Karpas-422 (cell line): ENCODE measurements around the gene OR52E8. TPM values are rescaled to one million over a fixed set of nuclear protein-coding genes. Genes with fewer than 3 reads are reported as not detected.
A peak's percentile ranks its signal among the peaks of the same experiment; 100 is the strongest.

Experiments used
- DNase-seq: peaks from one replicate; pipeline ENCODE4 v3.0.0-alpha.2; 2015
- H2AFZ ChIP-seq: fragments of 200-600 bp; sonication (generic); 2 replicates; pipeline ENCODE4 v1.6.1; 2014; ENCODE audit warnings: antibody characterized with exemption, low read length, mixed read lengths
- H3K27ac ChIP-seq: fragments of 200-600 bp; sonication (generic); 2 replicates; pipeline ENCODE4 v1.5.1; 2014; ENCODE audit warnings: mild to moderate bottlenecking, low read length, moderate library complexity
- H3K27me3 ChIP-seq: fragments of 200-600 bp; sonication (generic); 2 replicates; pipeline ENCODE4 v1.6.1; 2014; ENCODE audit warnings: low read length, mixed read lengths
- H3K36me3 ChIP-seq: fragments of 200-600 bp; sonication (generic); 2 replicates; pipeline ENCODE4 v1.6.1; 2014; ENCODE audit warnings: low read length, mixed read lengths; ENCODE audit not compliant: insufficient read depth
- H3K4me1 ChIP-seq: fragments of 200-600 bp; sonication (generic); 2 replicates; pipeline ENCODE4 v1.6.1; 2014; ENCODE audit warnings: mild to moderate bottlenecking, low read length, mixed read lengths
- H3K4me2 ChIP-seq: fragments of 200-600 bp; sonication (generic); 2 replicates; pipeline ENCODE4 v1.6.1; 2014; ENCODE audit warnings: low read length, low read depth, mild to moderate bottlenecking; ENCODE audit not compliant: poor library complexity, severe bottlenecking
- H3K4me3 ChIP-seq: fragments of 200-600 bp; sonication (generic); 2 replicates; pipeline ENCODE4 v1.5.1; 2014; ENCODE audit warnings: mild to moderate bottlenecking, antibody characterized with exemption, low read length, mixed read lengths
- H3K79me2 ChIP-seq: fragments of 200-600 bp; sonication (generic); 2 replicates; pipeline ENCODE4 v1.6.1; 2014; ENCODE audit warnings: mild to moderate bottlenecking, low read length, mixed read lengths
- H3K9ac ChIP-seq: fragments of 200-600 bp; sonication (generic); 2 replicates; pipeline ENCODE4 v1.6.0; 2014; ENCODE audit warnings: low read length
- H3K9me2 ChIP-seq: fragments of 200-600 bp; sonication (generic), shearing (Covaris generic); replicated peaks from 2 replicates; pipeline ENCODE4 v1.6.0; 2014; ENCODE audit warnings: mild to moderate bottlenecking, low read length, moderate library complexity; ENCODE audit not compliant: insufficient read depth
- H3K9me3 ChIP-seq: fragments of 300-700, 200-600 bp; sonication (generic); 2 replicates; pipeline ENCODE4 v1.6.1; 2014; ENCODE audit warnings: low read length, mixed read lengths
- H4K20me1 ChIP-seq: fragments of 200-600 bp; sonication (generic); 2 replicates; pipeline ENCODE4 v1.6.1; 2014; ENCODE audit warnings: mild to moderate bottlenecking, antibody characterized with exemption, low read length, low read depth; ENCODE audit not compliant: insufficient read depth
- total RNA-seq: library from RNA; depleted of rRNA; stranded (reverse); fragments of >200 nt; shearing (Covaris generic); gene quantifications from 2 replicates; pipeline ENCODE4 v1.2.3, GENCODE V29; 2014; ENCODE audit warnings: low replicate concordance; rRNA removed

OR52E8 gene
- total RNA-seq = not detected in 2 replicates

DNA sequence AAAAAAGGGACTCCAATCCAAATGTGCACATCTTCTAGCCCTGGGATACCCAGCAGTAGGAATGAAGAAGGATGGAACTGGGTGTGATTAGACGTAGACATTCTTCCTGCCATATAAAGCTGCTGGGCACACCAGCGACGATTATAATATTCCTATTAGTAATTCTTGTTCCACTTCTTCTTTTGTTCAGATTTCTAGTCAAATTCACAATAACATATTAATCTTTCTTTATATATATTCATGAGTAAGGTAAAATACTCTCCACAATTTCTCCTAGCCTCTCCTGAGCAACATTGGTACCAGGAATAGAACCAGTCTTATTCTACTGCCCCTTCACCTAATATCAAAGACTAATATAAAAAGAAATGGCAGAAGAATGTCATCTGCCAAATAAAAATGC is at the start of gene OR52E8:
TSS of gene OR52E8 (minus strand) at position 101 of the 400 bp plus-strand sequence. CDS start at position 101, 0 bp downstream.
- H3K27me3 ChIP-seq = no peaks in the 10 kb centered on the region
- H3K4me3 ChIP-seq = no peak within 1 kb of the TSS
- H3K4me2 ChIP-seq = no peak within 1 kb of the TSS
- no peaks in the 10 kb centered on the region for H3K9me3 ChIP-seq
- DNase-seq = no peak
- H3K9me2 ChIP-seq = no peaks in the 10 kb centered on the region
- H4K20me1 ChIP-seq = no peaks in the 10 kb centered on the region
- H3K9ac ChIP-seq = no peak within 1 kb of the TSS
- no peaks in the 10 kb centered on the region for H3K79me2 ChIP-seq
- no peaks in the 10 kb centered on the region for H3K4me1 ChIP-seq
- no peak within 1 kb of the TSS for H3K27ac ChIP-seq
- no peak within 1 kb of the TSS for H2AFZ ChIP-seq
- no peaks in the 10 kb centered on the region for H3K36me3 ChIP-seq

DNA sequence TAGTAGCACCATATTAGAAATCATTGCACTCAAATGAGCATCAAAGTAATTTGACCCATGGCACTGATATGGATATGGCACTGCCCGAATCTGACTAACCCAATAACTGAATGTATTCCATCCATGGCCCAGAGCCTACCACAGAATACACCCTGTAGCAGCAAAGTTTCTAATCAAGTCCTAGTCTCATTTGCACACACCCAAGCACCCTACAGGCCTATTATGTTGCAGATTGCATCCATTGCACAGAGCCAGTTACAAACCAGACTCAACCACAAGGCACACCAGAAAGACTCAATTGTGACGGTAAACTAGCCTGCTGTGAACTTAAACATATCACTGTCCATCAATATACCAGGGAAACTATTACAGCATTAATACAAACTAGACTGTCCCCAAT is 42.0 kb upstream of the OR52E8 start:
- no peak overlapping the region for H3K4me3 ChIP-seq
- no peaks in the 10 kb centered on the region for H3K4me1 ChIP-seq
- H4K20me1 ChIP-seq = no peaks in the 10 kb centered on the region
- no peaks in the 10 kb centered on the region for H3K9me2 ChIP-seq
- H2AFZ ChIP-seq = no peak overlapping the region
- no peak overlapping the region for H3K4me2 ChIP-seq
- no peaks in the 10 kb centered on the region for H3K79me2 ChIP-seq
- no peaks in the 10 kb centered on the region for H3K27me3 ChIP-seq
- no peak overlapping the region for H3K9ac ChIP-seq
- no peak for DNase-seq
- no peak overlapping the region for H3K27ac ChIP-seq
- no peaks in the 10 kb centered on the region for H3K36me3 ChIP-seq
- H3K9me3 ChIP-seq = no peaks in the 10 kb centered on the region

GRCh38 chr11:5892908-5893307 is 35.4 kb upstream of the OR52E8 start, which contains the start of gene OR52E5:
Gene OR52E5, plus strand, starts transcription at chr11:5893208. Its CDS starts 7,569 bp downstream, at chr11:5900777.
- Histone ChIP-seq H3K4me1 (no peaks in the 10 kb centered on the region), H3K27me3 (no peaks in the 10 kb centered on the region), H2AFZ (no peak within 1 kb of the TSS), H3K9me2 (no peaks in the 10 kb centered on the region), H3K4me2 (no peak within 1 kb of the TSS), H3K79me2 (no peaks in the 10 kb centered on the region), H3K9ac (no peak within 1 kb of the TSS), H3K36me3 (no peaks in the 10 kb centered on the region), H3K4me3 (no peak within 1 kb of the TSS), H4K20me1 (no peaks in the 10 kb centered on the region), H3K9me3 (no peaks in the 10 kb centered on the region), H3K27ac (no peak within 1 kb of the TSS)
- DNase-seq = no peak

DNA sequence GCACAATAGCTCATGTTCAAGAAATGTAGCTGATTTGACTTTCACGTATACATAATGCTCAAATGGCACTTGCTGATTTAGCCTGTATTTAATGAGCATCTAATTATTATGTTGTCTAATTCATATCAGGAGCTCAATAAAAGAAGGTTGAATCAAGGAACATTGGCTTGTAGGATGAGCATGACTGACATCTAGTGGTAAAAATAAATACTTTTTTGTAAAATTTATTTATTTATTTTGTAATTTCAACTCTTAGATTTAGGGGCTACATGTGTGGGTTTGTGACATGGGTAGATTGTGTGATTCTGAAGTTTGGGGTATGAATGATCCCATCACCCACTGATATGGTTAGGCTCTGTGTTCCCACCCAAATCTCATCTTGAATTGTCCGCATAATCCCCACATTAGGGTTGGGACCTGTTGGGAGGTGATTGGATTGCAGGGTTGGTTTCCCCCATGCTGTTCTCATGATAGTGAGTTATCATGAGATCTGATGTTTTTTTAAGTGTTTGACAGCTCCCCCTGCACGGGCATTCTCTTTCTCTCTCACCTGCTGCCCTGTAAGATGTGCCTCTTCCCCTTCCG is 33.8 kb upstream of the OR52E8 start:
- Histone ChIP-seq H4K20me1 (no peaks in the 10 kb centered on the region), H3K27me3 (no peaks in the 10 kb centered on the region), H3K4me3 (no peak overlapping the region), H3K36me3 (no peaks in the 10 kb centered on the region), H3K27ac (no peak overlapping the region), H3K9ac (no peak overlapping the region), H3K9me3 (no peaks in the 10 kb centered on the region), H3K4me1 (no peaks in the 10 kb centered on the region), H2AFZ (no peak overlapping the region), H3K79me2 (no peaks in the 10 kb centered on the region), H3K4me2 (no peak overlapping the region), H3K9me2 (no peaks in the 10 kb centered on the region)
- peak; percentile 69 for DNase-seq

- H3K79me2 ChIP-seq = no peaks in the 10 kb centered on the region
- H4K20me1 ChIP-seq = no peaks in the 10 kb centered on the region
- no peak overlapping the region for H3K4me2 ChIP-seq
- no peak for DNase-seq
- no peaks in the 10 kb centered on the region for H3K36me3 ChIP-seq
- no peak overlapping the region for H2AFZ ChIP-seq
- no peak overlapping the region for H3K27ac ChIP-seq
- no peak overlapping the region for H3K9ac ChIP-seq
- no peaks in the 10 kb centered on the region for H3K9me2 ChIP-seq
- no peaks in the 10 kb centered on the region for H3K4me1 ChIP-seq
- H3K4me3 ChIP-seq = no peak overlapping the region
- H3K27me3 ChIP-seq = no peaks in the 10 kb centered on the region
- no peaks in the 10 kb centered on the region for H3K9me3 ChIP-seq
These were observed 30.2 kb upstream of the OR52E8 start for GRCh38 chr11:5887661-5888060.

GRCh38 chr11:5887172-5887571 is 29.7 kb upstream of the OR52E8 start:
- no peaks in the 10 kb centered on the region for H3K9me3 ChIP-seq
- no peaks in the 10 kb centered on the region for H4K20me1 ChIP-seq
- no peaks in the 10 kb centered on the region for H3K4me1 ChIP-seq
- H3K36me3 ChIP-seq = no peaks in the 10 kb centered on the region
- H3K4me3 ChIP-seq = no peak overlapping the region
- no peak overlapping the region for H3K9ac ChIP-seq
- H2AFZ ChIP-seq = no peak overlapping the region
- no peak for DNase-seq
- no peak overlapping the region for H3K27ac ChIP-seq
- H3K27me3 ChIP-seq = no peaks in the 10 kb centered on the region
- H3K4me2 ChIP-seq = no peak overlapping the region
- H3K79me2 ChIP-seq = no peaks in the 10 kb centered on the region
- no peaks in the 10 kb centered on the region for H3K9me2 ChIP-seq

GRCh38 chr11:5881756-5882155 is 24.3 kb upstream of the OR52E8 start:
- Histone ChIP-seq H3K36me3 (no peaks in the 10 kb centered on the region), H3K79me2 (no peaks in the 10 kb centered on the region), H2AFZ (no peak overlapping the region), H3K9ac (no peak overlapping the region), H3K4me2 (no peak overlapping the region), H3K9me2 (no peaks in the 10 kb centered on the region), H3K27me3 (no peaks in the 10 kb centered on the region), H3K4me1 (no peaks in the 10 kb centered on the region), H4K20me1 (no peaks in the 10 kb centered on the region), H3K4me3 (no peak overlapping the region), H3K9me3 (no peaks in the 10 kb centered on the region), H3K27ac (no peak overlapping the region)
- no peak for DNase-seq

DNA sequence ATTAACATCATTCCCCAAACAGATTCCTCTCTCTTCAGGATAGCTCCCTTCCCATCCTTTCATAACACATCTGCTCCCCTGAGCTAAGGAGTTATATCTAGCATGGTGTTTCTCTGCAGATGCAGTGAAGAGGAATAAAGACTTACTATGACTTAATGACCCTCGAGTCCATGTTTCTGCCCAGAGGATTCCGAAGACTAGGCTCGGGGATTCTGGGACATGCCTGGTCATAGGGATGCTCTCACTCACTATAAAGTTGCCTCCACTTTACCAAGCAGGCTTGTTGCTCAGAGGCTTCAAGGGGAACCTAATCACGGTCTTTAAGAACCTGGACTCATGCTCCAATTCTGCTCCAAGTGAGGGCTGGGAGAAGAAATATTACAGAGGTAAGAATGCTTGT is 22.8 kb upstream of the OR52E8 start, which contains the start of gene OR52E4:
TSS of gene OR52E4 (plus strand) at position 301 of the 400 bp plus-strand sequence. CDS start 3,664 bp downstream, outside the sequence.
- no peaks in the 10 kb centered on the region for H3K27me3 ChIP-seq
- H2AFZ ChIP-seq = no peak within 1 kb of the TSS
- no peak within 1 kb of the TSS for H3K4me2 ChIP-seq
- no peaks in the 10 kb centered on the region for H3K9me2 ChIP-seq
- no peak within 1 kb of the TSS for H3K27ac ChIP-seq
- no peaks in the 10 kb centered on the region for H4K20me1 ChIP-seq
- no peak for DNase-seq
- no peaks in the 10 kb centered on the region for H3K9me3 ChIP-seq
- H3K79me2 ChIP-seq = no peaks in the 10 kb centered on the region
- H3K4me3 ChIP-seq = no peak within 1 kb of the TSS
- no peaks in the 10 kb centered on the region for H3K4me1 ChIP-seq
- no peaks in the 10 kb centered on the region for H3K36me3 ChIP-seq
- no peak within 1 kb of the TSS for H3K9ac ChIP-seq
